ENCODE measurements around the gene ZNF534. TPM values are rescaled to one million over a fixed set of nuclear protein-coding genes. Genes with fewer than 3 reads are reported as not detected.
"Not testable (repeated sequence)": the region's sequence is repeated elsewhere in the genome, so short reads cannot be mapped to it uniquely, and the experiment has no call there.

ZNF534 gene
- total RNA-seq, 2 donors from 2014 or later, result 0.14 TPM; not detected in 1

DNA sequence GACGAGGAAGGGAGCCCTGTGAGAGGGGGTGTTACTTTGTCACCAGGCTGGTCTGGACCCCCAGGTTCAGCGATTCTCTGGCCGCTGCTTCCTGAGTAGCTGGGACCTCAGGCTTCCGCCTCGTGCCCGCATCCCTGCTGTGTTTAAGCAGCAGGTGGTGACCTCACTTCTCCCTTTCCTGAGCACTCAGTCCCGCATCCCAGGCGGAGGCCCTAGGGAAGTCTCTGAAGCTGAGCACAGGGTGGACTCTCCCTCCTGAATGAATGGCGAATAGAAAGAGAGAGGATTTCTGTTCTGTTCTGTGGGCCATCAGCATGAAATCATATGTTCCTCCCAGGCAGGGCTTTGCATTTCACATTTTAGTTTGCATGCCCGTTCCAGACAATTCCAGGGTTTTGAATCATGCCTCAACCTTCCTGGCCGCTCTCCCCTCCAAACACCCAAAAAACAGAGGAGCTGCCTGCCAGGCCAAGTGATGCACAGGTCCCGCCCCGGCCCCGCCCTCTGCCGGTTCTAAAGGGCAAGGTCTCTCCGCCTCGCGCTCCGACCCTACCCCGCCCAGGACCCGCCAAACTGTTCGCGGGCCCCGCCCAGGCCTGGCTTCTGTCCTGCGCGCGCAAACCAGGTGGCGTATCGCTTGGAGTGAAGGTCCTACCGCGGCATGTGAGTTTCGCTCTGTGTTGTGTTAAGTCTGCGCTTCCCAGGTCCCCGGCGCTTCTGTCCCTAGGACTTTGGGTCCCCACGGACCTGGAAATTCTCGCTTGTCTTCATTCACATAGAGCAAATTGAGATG lies 63.4 kb downstream of the ZNF534 start:
- intact Hi-C loops (cut with DNase I), result no loop called here
- no peak for DNase-seq (ENCODE audit: low spot score)

DNA sequence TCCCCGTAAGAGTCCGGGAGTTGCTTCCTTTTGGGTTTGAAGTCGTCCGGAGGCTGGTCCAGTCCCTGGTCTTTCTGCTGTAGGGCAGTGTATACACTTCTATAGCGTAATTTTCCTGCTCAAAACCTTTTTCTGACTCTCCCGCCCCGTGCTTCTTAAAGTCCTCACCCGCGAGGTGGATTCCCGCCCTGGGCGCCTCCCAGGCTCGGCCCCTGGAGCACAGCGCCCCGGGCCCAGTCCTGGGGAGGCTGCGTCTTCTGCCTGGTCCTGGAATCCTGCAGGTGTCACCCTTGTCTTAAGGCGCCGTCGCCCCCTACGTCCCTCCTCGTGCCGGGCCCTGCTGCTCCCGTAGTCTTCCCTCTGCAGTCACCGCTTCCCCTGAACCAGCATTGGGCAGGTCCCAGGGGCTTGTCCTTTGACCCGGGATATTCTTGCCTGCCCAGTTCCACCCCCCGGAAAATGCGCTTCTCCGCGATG lies 64.1 kb downstream of the ZNF534 start:
- intact Hi-C loops (cut with DNase I), result no loop called here
- DNase-seq (ENCODE audit: low spot score), result no peak

GRCh38 chr19:52494518-52494917 lies 65.6 kb downstream of the ZNF534 start:
- intact Hi-C loops (cut with DNase I), result no loop called here
- no peak for DNase-seq (ENCODE audit: low spot score)

GRCh38 chr19:52498571-52498970 lies 69.6 kb downstream of the ZNF534 start:
- DNase-seq (ENCODE audit: low spot score), result no peak
- intact Hi-C loops (cut with DNase I), result no loop called here

DNA sequence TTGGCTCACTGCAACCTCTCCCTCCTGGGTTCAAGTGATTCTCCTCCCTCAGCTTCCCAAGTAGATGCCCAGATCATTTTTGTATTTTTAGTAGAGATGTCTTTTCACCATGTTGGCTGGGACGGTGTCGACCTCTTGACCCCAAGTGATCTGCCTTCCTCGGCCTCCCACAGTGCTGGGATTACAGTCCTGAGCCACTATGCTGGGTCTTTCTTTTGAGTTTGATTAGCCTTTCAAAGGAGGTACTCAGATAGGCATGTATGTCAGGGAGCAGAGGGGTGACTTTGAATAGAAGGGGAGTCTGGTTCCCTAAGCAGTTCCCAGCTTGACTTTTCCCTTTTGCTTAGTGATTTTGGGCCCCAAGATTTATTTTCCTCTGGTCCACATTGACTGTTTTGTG lies 71.5 kb downstream of the ZNF534 start:
- intact Hi-C loops (cut with DNase I); DNase-seq (ENCODE audit: low spot score): not testable (repeated sequence)

- DNase-seq (ENCODE audit: low spot score); intact Hi-C loops (cut with DNase I): not testable (repeated sequence)
Measured at GRCh38 chr19:52500991-52501390, 72.0 kb downstream of the ZNF534 start.

Other genes starting within 250 kb of the ZNF534 start
- 100 to 1,000 TPM; 164 to 207 TPM for gene PPP2R1A, start 239.1 kb upstream of the ZNF534 start, total RNA-seq
- 10 to 100 TPM; 11.5 to 15.6 TPM for gene ZNF766, start 159.6 kb upstream of the ZNF534 start, total RNA-seq
- gene ZNF480, start 132.0 kb upstream of the ZNF534 start, total RNA-seq, result 10 to 100 TPM; 10.9 to 12.4 TPM
- gene ZNF610, start 92.9 kb upstream of the ZNF534 start, total RNA-seq, result 1 to 10 TPM in 1 of 2 donors, under 1 TPM in 1; 0.76 to 1.1 TPM
- 10 to 100 TPM; 20.3 to 29.1 TPM for gene ZNF880, start 59.2 kb upstream of the ZNF534 start, total RNA-seq
- 10 to 100 TPM; 15.9 to 24.8 TPM for gene ZNF528, start 31.3 kb upstream of the ZNF534 start, total RNA-seq
- 1 to 10 TPM; 3.1 to 3.7 TPM for gene ZNF578, start 24.4 kb downstream of the ZNF534 start, total RNA-seq
- gene ZNF808, start 98.5 kb downstream of the ZNF534 start, total RNA-seq, result 10 to 100 TPM; 17.4 to 17.8 TPM
- 10 to 100 TPM; 11.3 to 16.0 TPM for gene ZNF701, start 141.1 kb downstream of the ZNF534 start, total RNA-seq
- 10 to 100 TPM; 40.2 to 44.6 TPM for gene ZNF83, start 209.2 kb downstream of the ZNF534 start, total RNA-seq

Data from posterior vena cava (tissue), 2 donors.